ENCODE data around the gene TATDN3.

DNA sequence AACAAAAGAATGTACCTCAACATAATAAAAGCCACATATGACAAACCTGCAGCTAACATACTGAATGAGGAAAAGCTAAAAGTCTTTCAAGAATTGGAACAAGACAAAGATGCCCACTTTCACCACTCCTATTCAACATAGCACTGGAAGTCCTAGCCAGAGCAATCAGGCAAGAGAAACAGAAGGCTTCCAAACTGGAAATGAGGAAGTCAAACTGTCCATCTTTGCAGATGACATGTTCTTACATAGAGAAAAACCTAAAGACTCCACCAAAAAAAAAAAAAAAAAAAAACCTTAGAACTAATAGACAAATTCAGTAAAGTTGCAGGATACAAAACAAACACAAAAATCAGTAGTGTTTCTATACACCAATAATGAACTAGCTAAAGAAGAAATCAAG lies 20.4 kb upstream of the TATDN3 start:
- TF ChIP-seq MAX (IDR thresholded peaks at IDR 0.05; ENCODE audit: low read depth, low read length) (no peak), CTCF (IDR thresholded peaks at IDR 0.05; ENCODE audit: low read depth, low read length) (no peak), POLR2A (IDR thresholded peaks at IDR 0.05; ENCODE audit: extremely low read depth, insufficient read length) (no peak), MYC (IDR thresholded peaks at IDR 0.05; ENCODE audit: low read depth, low read length) (no peak)

Measured in NB4 (cell line).